Mesothelial cell of epicardium (in vitro differentiated cells): Measurements from ENCODE around the gene TRIM75. TPM values are rescaled to one million over a fixed set of nuclear protein-coding genes. Genes with fewer than 3 reads are reported as not detected.

Source experiments
- DNase-seq, 2 experiments: peaks; one replicate each; pipeline ENCODE4 v3.0.0; 2021; ENCODE audit warnings: low spot score in 2 of 2; ENCODE audit not compliant: unreplicated experiment in 2 of 2
- H3K27ac Mint-ChIP-seq: 2 replicates; pipeline ENCODE4 v1.8.0; 2021; ENCODE audit warnings: mixed read lengths
- H3K27me3 Mint-ChIP-seq: 2 replicates; pipeline ENCODE4 v1.8.0; 2021; ENCODE audit warnings: low read depth, mixed read lengths
- H3K36me3 Mint-ChIP-seq: 2 replicates; pipeline ENCODE4 v1.8.0; 2021; ENCODE audit warnings: mixed read lengths
- H3K4me1 Mint-ChIP-seq: 2 replicates; pipeline ENCODE4 v1.8.0; 2021; ENCODE audit warnings: mixed read lengths
- H3K4me3 Mint-ChIP-seq: 2 replicates; pipeline ENCODE4 v1.8.0; 2021; ENCODE audit warnings: mild to moderate bottlenecking, moderate library complexity, mixed read lengths
- H3K9me3 Mint-ChIP-seq: 2 replicates; pipeline ENCODE4 v1.8.0; 2021; ENCODE audit warnings: mixed read lengths
- CTCF ChIP-seq: fragments of 200-600 bp; sonication (generic); IDR thresholded peaks from one replicate; pipeline ENCODE4 v1.5.0; 2021; ENCODE audit warnings: antibody characterized with exemption; ENCODE audit not compliant: unreplicated experiment
- total RNA-seq: library from RNA; stranded (reverse); gene quantifications from 3 replicates; pipeline ENCODE4 v1.2.1, GENCODE V29; 2021

Gene TRIM75
- total RNA-seq, 1 donor from 2014 or later: not detected

GRCh38 chr4:165027762-165028402 is 25.8 kb upstream of the TRIM75 start:
- H3K36me3 Mint-ChIP-seq: no peaks in the 10 kb centered on the region
- no peak overlapping the region for H3K27ac Mint-ChIP-seq
- no peaks in the 10 kb centered on the region for H3K4me1 Mint-ChIP-seq
- no peak for DNase-seq
- no peak overlapping the region for H3K4me3 Mint-ChIP-seq
- TF ChIP-seq CTCF: no peak
- no peaks in the 10 kb centered on the region for H3K9me3 Mint-ChIP-seq
- no peaks in the 10 kb centered on the region for H3K27me3 Mint-ChIP-seq

GRCh38 chr4:165031436-165032211 is 22.0 kb upstream of the TRIM75 start, which contains the start of gene TRIM60:
Gene TRIM60 (plus strand): TSS chr4:165031999. CDS start chr4:165040073, 8,074 bp downstream.
- Mint-ChIP-seq H3K4me1 (no peaks in the 10 kb centered on the region), H3K4me3 (no peak within 1 kb of the TSS), H3K36me3 (no peaks in the 10 kb centered on the region), H3K9me3 (no peaks in the 10 kb centered on the region), H3K27ac (no peak within 1 kb of the TSS), H3K27me3 (no peaks in the 10 kb centered on the region)
- no peak for DNase-seq
- TF ChIP-seq CTCF: no peak

GRCh38 chr4:165048170-165048569 is 5.5 kb upstream of the TRIM75 start:
- no peak overlapping the region for H3K27ac Mint-ChIP-seq
- H3K4me3 Mint-ChIP-seq: no peak overlapping the region
- TF ChIP-seq CTCF: no peak
- no peaks in the 10 kb centered on the region for H3K36me3 Mint-ChIP-seq
- H3K9me3 Mint-ChIP-seq: no peaks in the 10 kb centered on the region
- no peaks in the 10 kb centered on the region for H3K4me1 Mint-ChIP-seq
- H3K27me3 Mint-ChIP-seq: peaks cover 2% of the 10 kb centered on the region
- no peak for DNase-seq

GRCh38 chr4:165052627-165053026 is 1.0 kb upstream of the TRIM75 start:
- Mint-ChIP-seq H3K9me3 (no peaks in the 10 kb centered on the region), H3K36me3 (no peaks in the 10 kb centered on the region), H3K4me3 (no peak overlapping the region), H3K27ac (no peak overlapping the region), H3K4me1 (no peaks in the 10 kb centered on the region), H3K27me3 (no peaks in the 10 kb centered on the region)
- DNase-seq: no peak
- no peak for TF ChIP-seq CTCF

- no peaks in the 10 kb centered on the region for H3K9me3 Mint-ChIP-seq
- H3K4me3 Mint-ChIP-seq: no peak overlapping the region
- no peaks in the 10 kb centered on the region for H3K27me3 Mint-ChIP-seq
- peaks cover 15% of the 10 kb centered on the region for H3K4me1 Mint-ChIP-seq
- no peaks in the 10 kb centered on the region for H3K36me3 Mint-ChIP-seq
- TF ChIP-seq CTCF: no peak
- DNase-seq: no peak
- H3K27ac Mint-ChIP-seq: no peak overlapping the region
These were observed 1.9 kb downstream of the TRIM75 start for GRCh38 chr4:165055601-165056000.
